Activated gamma-delta T cell treated with Interleukin-2 at 50 U/mL for 16 hours (primary cell): ENCODE measurements around the gene TM4SF20.
"Not testable (repeated sequence)": the region's sequence is repeated elsewhere in the genome, so short reads cannot be mapped to it uniquely, and the experiment has no call there.

ENCODE experiments used
- DNase-seq: peaks from one replicate; pipeline ENCODE4 v3.0.0-alpha.2; 2020

Gene TM4SF20

DNA sequence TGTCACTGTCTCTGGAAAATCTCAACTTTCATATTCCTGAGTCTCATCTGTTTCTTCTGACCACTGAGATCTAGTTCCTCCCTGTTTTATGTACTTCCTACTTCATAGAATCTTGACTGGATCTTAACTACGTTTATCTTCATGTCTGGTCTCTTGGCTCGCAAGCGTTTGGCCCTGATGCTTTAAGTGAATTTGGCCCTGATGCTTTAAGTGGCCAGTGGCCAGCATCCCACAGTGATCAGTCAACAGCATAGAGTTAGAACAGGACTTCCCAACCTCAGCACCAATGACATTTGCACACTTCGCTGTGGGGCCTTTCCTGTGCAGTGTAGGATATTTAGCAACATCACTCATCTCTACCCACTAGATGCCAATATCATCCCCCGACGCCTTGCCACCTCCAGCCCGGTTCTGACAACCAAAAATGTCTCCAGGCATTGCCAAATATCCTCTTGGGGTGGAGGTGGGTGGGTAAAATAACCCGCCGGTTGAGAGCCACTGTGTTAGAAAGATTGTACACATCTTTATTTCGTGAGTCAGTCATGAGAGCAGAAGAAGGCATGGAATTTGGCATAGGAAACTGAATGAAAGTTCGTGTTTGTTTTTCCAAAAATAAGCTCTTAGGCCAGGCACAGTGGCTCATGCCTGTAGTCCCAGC is 12.2 kb downstream of the TM4SF20 start:
- DNase-seq: no peak

DNA sequence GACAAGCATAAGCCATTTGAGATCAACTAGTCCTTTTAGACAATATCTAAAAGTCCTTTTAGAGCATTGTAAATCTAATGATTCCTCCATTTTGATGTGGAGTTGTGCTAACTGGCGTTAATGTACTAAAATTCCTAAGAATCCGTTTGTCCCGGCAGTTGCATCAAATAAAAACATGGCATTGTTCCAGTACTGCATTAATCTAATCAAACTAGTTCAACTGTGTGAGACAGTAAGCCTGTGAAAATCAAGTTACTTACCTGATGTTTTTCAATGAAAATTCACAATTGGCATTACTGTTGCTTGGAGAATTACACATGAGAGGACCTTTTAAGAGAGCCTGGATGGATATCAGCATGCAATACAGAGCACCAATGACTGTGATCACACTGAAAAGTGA is 13.3 kb downstream of the TM4SF20 start:
- DNase-seq: no peak

DNA sequence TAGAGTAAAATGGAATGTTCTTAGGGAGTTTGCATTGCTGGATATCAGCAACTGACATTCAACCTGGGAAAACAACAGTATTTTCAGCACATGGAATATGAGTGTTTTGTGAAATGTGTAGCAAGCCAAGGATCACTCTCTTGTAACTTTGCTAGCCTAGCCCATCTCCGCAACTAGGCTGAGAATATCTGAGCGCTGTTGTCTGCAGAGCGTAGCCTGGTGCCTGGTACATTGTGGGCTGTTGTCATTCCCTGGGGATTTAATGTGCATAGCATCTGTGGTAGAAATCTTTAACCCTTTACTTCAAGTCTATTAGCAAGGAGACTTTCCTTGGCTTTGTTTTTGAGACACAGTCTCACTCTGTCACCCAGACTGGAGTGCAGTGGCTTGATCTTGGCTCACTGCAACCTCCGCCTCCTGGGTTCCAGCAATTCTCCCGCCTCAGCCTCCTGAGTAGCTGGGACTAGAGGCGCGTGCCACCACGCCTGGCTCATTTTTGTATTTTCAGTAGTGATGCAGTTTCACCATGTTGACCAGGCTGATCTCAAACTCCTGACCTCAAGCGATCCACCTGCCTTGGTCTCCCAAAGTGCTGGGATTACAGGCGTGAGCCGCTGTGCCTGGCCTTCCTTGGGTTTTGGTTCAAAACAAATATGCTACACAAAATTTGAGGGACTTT is 14.4 kb downstream of the TM4SF20 start:
- not testable (repeated sequence) for DNase-seq

DNA sequence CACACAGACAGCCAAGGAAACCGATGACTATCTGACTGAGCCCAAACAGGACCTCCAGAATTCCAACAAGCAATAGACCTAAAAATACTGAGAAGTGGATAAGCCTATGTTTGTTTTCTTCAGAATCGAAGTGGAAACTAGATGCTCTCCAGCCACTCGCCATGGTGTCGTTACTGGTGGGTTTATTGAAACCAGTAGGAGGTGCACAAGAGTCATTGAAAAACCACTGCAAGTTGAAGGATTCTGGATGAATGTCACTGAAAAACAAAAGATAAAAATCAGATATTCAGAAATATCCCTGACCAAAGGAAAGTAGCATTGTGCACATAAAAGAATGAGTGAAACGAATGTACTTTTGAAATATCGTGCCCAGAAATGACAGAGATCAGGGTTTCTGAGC is 15.3 kb downstream of the TM4SF20 start:
- no peak for DNase-seq

DNA sequence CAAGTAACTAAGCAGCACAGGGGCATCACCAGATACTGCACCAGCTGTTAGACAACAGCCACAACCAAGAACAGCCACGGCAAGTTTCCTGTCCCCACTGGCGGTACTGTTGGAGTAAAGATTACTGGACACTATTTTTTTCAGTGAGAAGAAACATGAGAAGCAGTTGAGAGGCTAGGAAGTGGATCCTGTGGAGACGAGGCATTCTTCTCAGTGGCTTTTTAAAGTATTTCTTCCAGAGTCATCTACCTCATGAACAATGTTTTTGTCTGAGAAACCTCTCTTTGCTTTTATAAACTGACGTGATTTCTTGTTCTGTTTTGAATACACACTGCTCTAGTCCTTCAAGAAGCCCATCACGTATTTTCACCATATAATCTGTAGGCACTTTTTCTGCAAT is 18.8 kb downstream of the TM4SF20 start:
- no peak for DNase-seq

DNA sequence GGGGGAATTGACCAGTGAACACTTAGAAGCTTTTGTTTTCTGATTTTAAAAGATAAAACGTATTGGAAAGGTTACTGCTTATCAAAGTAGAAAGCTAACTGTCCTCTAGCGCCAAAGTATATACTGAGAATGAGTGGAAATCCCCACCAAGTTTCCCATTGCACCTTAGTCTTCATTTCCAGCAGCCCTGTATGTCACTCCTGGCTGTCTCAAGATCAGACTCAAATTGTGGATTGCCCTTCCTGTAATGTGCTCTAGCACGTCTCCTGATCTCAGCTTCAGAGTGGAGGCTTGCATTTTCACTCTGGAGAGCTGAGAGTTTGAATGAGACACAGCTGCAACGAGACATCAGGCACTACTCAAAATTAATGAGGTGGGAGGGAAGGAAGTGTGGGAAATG is 27.5 kb downstream of the TM4SF20 start:
- no peak for DNase-seq

DNA sequence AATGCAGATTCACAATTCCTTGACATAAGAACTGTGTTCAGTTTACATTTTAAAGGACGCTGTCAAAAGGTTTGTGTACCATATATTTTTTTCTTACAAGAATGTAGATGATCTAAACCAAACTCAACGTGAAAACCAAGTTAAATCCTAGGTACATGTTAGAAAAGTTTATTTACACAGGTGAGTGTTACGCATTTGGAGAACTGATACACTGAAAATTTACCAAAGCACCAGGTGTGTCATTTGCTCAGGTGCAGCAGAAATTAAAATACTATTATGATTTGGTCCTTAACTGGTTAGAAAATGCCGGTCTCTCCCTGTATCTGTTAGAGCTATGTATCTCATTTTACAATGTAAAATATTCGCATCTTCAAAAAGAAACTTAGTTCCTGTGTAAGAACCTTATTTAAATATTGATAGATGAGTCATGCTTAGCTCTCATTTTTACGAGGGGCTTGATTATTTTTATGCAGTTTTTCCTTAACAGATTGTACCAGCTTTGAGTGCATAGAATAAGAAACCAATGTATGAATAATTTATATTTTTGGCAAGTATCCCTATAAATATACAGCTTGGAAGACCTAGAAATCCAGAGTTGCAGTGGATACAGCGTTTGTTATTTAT is 29.0 kb downstream of the TM4SF20 start:
- DNase-seq: no peak

DNA sequence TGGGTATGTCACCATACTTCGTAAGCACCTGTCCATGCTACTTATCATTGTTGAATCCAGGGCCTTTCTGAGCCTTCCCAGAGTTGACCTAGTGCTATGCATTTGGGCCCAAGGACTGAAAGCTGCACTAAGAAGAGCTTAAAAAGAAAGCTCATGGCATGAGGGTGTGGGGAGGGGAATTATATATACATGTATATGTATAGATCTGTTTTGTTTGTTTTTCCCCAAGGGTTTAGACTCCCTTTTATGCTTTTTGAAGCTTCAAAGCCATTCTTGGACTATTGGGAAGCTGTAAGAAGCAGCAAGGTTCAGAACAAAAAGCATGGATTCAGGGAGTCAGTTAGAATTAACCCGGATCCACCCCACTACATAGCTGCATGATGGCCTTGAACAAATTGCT is 30.8 kb downstream of the TM4SF20 start:
- no peak for DNase-seq

DNA sequence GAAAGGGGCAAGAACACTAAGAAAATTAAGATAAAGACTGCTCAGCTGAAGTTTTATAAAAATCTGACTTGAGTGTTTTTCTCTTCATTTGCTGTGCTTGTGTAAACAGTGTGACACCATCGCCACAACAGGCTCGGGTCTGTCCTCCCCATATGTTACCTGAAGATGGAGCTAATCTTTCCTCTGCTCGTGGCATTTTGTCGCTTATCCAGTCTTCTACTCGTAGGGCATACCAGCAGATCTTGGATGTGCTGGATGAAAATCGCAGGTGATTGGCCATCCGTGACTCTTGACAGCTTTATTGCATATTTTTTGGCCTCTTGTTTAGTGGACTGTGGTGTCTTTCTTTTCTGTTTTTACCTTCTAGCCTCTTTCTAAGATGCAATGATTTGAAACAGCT is 32.0 kb downstream of the TM4SF20 start:
- DNase-seq: no peak

DNA sequence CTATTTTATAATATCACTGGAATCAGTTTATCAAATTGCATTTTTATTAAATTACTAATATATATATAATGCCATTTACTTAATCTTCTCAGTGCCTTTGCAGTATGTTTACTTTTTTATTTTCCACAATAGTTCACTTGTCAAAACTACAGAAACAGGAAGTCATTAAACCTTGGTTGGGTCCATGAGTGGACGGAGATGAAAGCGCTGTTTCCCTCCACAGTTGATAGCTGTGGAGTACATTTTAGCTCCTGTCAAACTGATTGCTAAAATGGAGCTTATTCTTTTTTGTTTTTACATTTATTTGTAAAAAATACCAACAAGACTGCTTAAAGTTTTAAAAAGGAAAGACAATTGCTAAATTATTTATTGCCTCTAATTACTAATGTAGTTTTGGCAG is 34.9 kb downstream of the TM4SF20 start:
- DNase-seq: no peak

DNA sequence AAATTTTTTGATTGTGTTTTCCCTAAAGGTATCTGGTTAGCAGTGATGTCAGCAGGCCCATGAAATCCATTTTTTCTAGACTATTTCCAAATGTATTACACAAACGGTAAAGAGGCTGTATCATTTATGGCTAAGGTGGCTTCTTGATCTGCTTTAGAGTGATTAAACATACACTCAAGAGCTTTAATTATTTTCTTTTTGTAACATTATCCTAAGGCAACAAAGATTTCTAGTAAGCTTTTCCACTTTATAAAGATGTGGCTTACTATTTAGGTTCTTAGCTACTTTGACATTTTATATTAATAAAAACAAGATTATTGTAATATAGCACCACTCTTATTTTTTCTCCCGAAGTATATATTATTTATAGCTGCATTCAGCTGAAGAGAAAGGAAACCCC is 37.6 kb downstream of the TM4SF20 start:
- no peak for DNase-seq

DNA sequence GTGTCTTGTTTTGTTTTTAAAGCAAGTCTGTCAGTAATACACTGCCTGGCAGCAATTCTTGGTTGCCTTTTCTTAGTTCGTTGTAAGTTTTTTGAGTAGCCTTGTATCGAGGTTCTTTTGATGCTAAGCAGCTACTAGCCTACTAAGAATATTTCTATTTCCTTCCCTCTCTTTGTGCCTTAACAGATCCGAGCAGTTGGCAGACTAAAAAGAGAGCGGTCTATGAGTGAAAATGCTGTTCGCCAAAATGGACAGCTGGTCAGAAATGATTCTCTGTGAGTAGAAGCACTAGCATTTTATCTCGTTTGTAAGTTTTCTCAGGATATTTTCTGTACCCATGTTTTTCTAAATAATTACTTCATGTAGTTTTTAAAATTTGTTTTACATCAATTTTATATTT is 39.0 kb downstream of the TM4SF20 start:
- DNase-seq: no peak

DNA sequence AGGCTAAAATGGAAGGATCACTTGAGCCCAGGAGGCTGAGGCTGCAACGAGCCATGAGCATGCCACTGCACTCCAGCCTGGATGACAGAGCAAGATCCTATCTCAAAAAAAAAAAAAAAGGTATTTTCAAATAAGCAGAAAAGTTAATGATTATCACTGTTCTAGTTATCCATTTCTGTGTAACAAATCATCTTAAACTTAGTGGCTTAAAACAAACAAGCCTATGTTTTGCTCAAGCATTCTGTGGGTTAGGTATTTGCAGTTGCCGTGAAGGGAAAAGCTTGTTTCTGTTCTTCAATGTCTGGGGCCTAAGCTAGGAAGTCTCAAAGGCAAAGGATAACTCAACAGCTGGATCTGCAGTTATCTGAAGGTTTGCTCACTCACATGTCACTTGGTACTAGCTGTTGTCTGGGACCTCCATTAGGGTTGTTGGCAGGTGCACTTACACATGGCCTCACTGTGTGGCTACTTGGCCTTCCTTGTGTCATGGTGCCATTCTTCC is 40.0 kb downstream of the TM4SF20 start:
- no peak for DNase-seq

DNA sequence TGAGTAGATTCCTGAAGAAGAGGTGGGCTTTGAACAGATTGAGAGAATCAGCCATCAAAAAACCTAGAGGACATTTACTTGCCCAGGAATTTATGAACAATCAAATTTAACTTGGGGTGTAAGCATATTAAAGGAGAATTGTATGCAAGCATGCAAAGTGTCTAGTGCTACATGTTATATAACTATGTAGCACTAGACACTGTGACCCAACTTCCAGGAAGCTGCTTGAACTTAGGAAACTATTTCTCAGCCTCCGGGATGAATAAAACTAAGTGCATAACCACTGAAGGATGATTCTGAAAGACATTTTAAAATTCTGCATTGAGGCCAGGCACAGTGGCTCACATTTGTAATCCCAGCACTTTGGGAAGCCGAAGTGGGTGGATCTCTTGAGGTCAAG is 41.7 kb downstream of the TM4SF20 start:
- DNase-seq: no peak

DNA sequence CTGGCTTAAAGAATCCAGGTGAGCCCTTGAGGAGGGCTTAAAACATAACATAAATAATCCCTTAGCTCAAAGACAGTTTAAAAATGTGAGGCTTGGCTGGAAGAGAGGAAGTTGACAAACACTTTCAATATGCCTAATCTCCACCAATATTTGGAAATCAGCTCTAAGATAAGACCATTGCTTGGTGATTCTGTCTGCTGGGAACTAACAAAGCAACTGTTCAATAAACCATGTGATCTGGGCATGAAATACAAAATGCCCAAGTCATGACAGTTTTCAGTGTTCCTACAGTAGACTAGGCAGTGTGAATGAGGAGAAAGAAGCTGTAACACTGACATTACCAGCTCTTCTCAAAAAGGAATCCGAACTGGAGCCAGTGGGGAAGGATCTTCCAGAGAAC is 43.4 kb downstream of the TM4SF20 start:
- no peak for DNase-seq

DNA sequence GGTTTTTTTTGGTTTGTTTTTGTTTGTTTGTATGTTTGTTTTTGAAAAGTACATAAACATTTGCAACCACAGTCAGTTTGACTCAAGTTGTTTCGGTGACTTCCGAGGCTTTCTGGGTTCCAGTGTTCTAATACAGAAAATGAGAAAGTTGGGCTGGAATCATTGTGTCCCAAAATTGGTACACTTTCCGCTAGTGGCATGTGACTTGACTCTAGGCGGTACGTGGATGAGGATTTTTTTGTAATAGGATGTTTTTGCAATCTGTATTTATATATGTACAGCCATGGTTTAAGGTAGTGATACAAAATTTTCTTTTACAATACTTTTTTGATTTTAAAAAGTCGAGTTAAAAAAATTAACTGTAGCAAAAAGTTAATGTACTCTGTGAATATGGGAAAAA is 52.3 kb downstream of the TM4SF20 start:
- no peak for DNase-seq

DNA sequence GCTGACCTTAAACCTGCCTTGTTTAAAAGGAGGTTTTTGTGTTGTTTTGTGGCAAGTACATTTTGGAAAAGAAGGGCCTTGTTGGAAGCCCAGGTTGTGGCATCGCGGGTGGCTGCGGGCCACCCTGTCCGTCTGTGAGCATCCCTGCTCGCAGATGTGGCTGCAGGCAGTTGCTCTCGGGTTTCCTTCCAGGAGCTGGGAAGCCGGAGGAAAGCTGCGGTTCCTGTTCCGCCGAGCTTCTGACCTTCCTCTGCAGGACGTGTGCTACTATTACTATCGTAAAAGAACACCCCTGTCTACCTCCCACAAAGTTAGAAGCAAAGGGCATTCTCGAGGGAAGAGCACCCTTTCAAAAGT is 53.3 kb downstream of the TM4SF20 start:
- DNase-seq: peak; percentile 6

DNA sequence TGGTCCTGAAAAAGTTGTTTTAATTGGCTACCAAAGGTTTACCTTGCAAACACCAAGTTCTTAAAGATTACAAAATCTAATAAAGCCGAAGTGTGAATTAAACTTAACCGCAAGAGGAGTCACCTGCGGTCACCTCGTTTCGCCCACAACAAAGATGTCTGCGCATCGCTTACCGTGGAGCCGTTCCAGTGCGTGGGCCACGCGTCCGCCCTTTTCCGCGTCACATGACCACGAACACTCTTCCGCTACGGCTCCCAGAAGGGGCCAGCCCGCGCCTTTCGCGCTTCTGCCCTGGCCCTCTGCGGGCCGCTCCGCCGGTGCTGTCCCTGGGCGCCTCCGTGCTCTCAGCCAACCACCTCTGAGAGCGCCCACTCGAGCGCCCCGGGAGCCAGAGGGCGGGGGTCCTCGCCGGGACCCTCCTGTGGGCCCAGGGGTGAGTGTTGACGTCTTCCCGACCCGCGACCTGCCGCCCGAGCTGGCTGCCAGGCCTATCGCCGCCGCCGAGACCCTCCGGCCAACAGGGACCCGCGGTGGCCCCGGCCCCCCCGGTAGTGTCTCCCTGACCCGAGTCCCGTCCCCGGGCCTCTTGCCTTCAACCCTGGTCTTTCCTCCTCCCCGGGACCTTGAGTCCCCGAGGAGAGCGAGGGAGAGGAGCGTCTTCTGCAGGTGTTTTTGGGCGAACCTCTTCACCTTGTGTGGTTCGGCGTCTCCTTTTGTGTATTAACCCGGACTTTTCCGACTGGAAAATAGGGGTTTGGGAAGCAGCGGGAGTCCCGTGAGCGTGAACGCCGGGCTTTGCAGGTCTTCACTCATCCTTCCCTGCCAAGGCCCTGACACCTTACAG is 53.9 kb downstream of the TM4SF20 start, which contains the start of gene MFF:
TSS of gene MFF (plus strand) at position 257 of the 844 bp plus-strand sequence. CDS start 5,415 bp downstream, outside the sequence.
- DNase-seq: peak; percentile 89

DNA sequence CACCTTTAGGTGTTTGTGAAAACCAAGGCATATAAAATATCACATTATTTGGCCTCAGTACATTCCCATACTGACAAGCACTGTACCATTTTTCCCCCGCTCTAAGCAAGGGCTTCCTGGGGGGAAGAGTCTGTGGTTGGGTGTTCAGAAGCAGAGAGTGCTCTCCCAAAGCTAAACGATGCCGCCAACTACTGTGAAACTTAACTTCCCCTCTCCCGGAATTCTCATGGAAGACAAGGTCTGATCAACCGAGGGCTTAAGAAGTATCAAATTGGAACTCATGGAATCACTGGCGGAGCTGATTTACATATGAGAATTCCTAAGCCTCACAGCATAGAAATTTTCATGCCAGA is 54.5 kb downstream of the TM4SF20 start:
- DNase-seq: no peak

DNA sequence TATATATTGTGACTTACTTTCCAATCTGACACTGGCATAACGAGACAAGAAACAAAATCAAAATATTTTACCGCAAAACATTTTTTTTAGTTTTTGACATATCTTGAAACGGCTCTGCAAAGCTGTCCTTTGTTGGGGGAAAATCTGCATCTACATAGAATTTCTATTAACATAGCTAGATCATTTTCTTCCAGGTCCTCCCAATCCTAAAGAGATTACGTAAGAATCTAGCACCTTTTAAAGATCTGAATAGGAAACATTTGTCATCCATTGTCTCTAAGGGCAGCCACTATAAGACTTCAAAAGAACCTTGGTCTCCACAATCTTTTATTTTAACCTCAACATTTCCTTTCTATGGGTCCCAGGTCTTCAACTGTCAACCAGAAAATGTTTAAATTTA is 55.3 kb downstream of the TM4SF20 start:
- no peak for DNase-seq

DNA sequence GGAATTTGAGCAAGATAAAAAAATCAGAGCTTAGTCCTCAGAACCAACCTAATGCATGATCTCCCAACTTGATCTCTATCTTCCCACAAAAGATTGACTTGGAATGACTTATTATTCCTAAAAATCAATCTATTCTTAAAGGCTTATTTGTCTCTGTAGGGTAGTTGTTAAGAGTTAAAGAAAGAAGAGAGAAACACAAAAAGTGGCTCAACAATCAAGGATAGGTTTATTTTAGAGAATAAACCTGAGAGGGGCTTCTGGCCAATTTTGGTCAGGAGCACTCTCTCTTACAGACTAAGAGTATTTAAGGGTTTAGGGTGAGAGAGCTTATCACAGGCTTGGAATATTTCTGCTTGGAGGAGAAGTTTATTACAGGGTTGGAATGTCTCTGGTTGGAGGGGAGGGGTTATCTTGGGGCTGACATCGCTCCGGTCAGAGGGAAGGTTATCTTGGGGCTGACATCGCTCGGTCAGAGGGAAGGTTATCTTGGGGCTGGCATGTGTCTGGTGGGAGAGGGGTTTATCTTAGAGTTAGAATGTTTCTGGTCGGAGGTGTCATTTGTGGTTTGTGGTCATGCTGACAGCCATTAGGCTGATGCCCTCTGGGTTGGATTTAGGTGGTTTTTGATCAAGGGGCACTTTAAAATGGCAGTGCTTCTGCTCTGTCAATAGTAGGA is 56.4 kb downstream of the TM4SF20 start:
- DNase-seq: no peak

DNA sequence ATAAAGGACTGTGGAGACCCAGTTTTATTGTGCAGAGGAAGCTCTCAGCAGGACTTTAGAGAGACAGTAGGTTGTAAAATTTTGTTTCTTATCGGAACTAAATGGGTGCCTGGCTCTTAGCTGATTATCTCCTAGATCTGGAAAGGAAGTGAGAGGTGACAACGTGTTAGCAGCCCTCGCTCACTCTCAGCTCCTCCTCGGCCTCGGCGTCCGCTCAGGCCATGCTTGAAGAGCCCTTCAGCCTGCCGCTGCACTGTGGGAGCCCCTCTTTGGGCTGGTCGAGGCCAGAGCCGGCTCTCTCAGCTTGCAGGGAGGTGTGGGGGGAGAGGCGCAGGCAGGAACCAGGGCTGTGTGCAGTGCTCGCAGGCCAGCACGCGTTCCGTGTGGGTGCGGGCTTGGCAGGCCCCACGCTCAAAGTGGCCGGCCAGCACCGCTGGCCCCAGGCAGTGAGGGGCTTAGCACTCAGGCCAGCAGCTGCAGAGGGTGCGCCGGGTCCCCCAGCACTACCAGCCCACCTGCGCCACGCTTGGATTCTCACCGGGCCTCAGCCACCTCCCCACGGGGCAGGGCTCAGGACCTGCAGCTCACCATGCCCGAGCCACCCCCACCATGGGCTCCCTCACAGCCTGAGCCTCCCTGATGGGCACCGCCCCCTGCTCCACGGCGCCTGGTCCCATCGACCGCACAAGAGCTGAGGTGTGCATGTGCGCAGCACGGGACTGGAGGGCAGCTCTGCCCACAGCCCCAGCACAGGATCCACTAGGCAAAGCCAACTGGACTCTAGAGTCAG is 58.6 kb downstream of the TM4SF20 start:
- DNase-seq: no peak
